Measurements from ENCODE around the gene MICAL2.

MICAL2 gene

GRCh38 chr11:12110201-12110713 is at the start of gene MICAL2:
Gene MICAL2 (plus strand): TSS chr11:12110590. CDS start chr11:12162156, 51,566 bp downstream.
- peak; percentile 58 to 68 for DNase-seq (ENCODE audit: low read depth in 2 of 2)

GRCh38 chr11:12061851-12062560 is 48.4 kb upstream of the MICAL2 start:
- DNase-seq (ENCODE audit: low read depth in 2 of 2): no peak

- no peak for DNase-seq (ENCODE audit: low read depth in 2 of 2)
These were observed 47.1 kb upstream of the MICAL2 start for GRCh38 chr11:12063251-12063650.

GRCh38 chr11:12064136-12064953 is 46.0 kb upstream of the MICAL2 start:
- DNase-seq (ENCODE audit: low read depth in 2 of 2): no peak

- DNase-seq (ENCODE audit: low read depth in 2 of 2): no peak
These were observed 45.5 kb upstream of the MICAL2 start for GRCh38 chr11:12064954-12065280.

- DNase-seq (ENCODE audit: low read depth in 2 of 2): no peak
These were observed 44.2 kb upstream of the MICAL2 start for GRCh38 chr11:12066056-12066798.

- no peak for DNase-seq (ENCODE audit: low read depth in 2 of 2)
These were observed 43.4 kb upstream of the MICAL2 start for GRCh38 chr11:12066799-12067508.

- DNase-seq (ENCODE audit: low read depth in 2 of 2): no peak
These were observed 42.5 kb upstream of the MICAL2 start for GRCh38 chr11:12067796-12068357.

- no peak for DNase-seq (ENCODE audit: low read depth in 2 of 2)
These were observed 41.2 kb upstream of the MICAL2 start for GRCh38 chr11:12069066-12069676.

- no peak for DNase-seq (ENCODE audit: low read depth in 2 of 2)
These were observed 39.7 kb upstream of the MICAL2 start for GRCh38 chr11:12070446-12071267.

GRCh38 chr11:12071574-12071973 is 38.8 kb upstream of the MICAL2 start:
- no peak for DNase-seq (ENCODE audit: low read depth in 2 of 2)

- no peak for DNase-seq (ENCODE audit: low read depth in 2 of 2)
These were observed 37.0 kb upstream of the MICAL2 start for GRCh38 chr11:12073436-12073835.

- no peak for DNase-seq (ENCODE audit: low read depth in 2 of 2)
These were observed 36.5 kb upstream of the MICAL2 start for GRCh38 chr11:12073886-12074285.

- DNase-seq (ENCODE audit: low read depth in 2 of 2): no peak
These were observed 35.7 kb upstream of the MICAL2 start for GRCh38 chr11:12074529-12075195.

- no peak for DNase-seq (ENCODE audit: low read depth in 2 of 2)
These were observed 35.1 kb upstream of the MICAL2 start for GRCh38 chr11:12075291-12075690.

- no peak for DNase-seq (ENCODE audit: low read depth in 2 of 2)
These were observed 34.3 kb upstream of the MICAL2 start for GRCh38 chr11:12075822-12076821.

GRCh38 chr11:12076840-12077534 is 33.4 kb upstream of the MICAL2 start:
- no peak for DNase-seq (ENCODE audit: low read depth in 2 of 2)
